Vagina (tissue), 2 donors: Measurements from ENCODE around the gene SMG6.

Source experiments
- POLR2A ChIP-seq, 2 donors: fragments of 450-650 bp; IDR thresholded peaks; one replicate each; pipeline ENCODE4 v1.6.1; 2017; ENCODE audit warnings: antibody characterized with exemption in 2 of 2, mild to moderate bottlenecking in 2 of 2, moderate library complexity in 2 of 2
- POLR2AphosphoS5 ChIP-seq, 2 donors: sonication (generic); formaldehyde crosslinking; IDR thresholded peaks; one replicate each; pipeline ENCODE4 v1.9.0; 2017; ENCODE audit warnings: antibody characterized with exemption in 2 of 2, mild to moderate bottlenecking in 2 of 2, low read depth in 1 of 2; ENCODE audit not compliant: insufficient read depth in 1 of 2
- TF ChIP-seq, protein P1 (sequence below), 3 experiments: fragments of 450-650 bp in 2 of 3; fragments of 200-600 bp in 1 of 3; sonication (generic) in 1 of 3; IDR thresholded peaks; one replicate each; pipeline ENCODE4 v1.5.1; 2017 to 2019; ENCODE audit warnings: antibody characterized with exemption in 3 of 3, mild to moderate bottlenecking in 2 of 3, moderate library complexity in 2 of 3

DNA sequence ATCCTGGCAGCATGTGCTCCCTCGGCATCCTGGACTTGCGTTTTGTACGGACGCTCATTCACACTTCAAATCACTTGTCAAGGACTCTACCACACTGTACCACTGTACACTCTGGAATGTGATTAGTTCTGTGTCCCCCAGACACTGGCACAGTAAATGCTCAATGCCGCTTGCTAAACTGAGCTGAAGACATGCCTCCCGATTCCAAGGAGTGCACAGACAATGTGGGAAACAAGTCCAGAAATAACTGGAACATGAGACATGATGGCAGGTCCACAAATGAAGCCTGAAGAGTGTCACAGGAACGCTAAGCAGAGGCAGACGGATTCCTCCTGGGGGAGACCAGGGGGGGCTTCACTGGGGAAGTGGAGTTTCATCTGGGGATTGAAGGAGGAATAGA, 226.5 kb downstream of the SMG6 start:
- TF ChIP-seq, protein P1, sequence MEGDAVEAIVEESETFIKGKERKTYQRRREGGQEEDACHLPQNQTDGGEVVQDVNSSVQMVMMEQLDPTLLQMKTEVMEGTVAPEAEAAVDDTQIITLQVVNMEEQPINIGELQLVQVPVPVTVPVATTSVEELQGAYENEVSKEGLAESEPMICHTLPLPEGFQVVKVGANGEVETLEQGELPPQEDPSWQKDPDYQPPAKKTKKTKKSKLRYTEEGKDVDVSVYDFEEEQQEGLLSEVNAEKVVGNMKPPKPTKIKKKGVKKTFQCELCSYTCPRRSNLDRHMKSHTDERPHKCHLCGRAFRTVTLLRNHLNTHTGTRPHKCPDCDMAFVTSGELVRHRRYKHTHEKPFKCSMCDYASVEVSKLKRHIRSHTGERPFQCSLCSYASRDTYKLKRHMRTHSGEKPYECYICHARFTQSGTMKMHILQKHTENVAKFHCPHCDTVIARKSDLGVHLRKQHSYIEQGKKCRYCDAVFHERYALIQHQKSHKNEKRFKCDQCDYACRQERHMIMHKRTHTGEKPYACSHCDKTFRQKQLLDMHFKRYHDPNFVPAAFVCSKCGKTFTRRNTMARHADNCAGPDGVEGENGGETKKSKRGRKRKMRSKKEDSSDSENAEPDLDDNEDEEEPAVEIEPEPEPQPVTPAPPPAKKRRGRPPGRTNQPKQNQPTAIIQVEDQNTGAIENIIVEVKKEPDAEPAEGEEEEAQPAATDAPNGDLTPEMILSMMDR (IDR thresholded peaks at IDR 0.05) = no peak
- TF ChIP-seq POLR2A (IDR thresholded peaks at IDR 0.05) (no peak), POLR2AphosphoS5 (IDR thresholded peaks at IDR 0.05; ENCODE audit: insufficient read depth in 1 of 2, low read depth in 1 of 2) (no peak)
